Transverse colon (tissue), 4 donors: ENCODE data around the gene KPNA2. TPM values are rescaled to one million over a fixed set of nuclear protein-coding genes. Genes with fewer than 3 reads are reported as not detected.

Experiments used
- DNase-seq: peaks from one replicate; pipeline ENCODE4 v3.0.0-alpha.2; 2019
- H3K27ac ChIP-seq, 4 donors: fragments of 200-600 bp; sonication (generic); 2 replicates each; pipeline ENCODE4 v1.5.1; 2016 to 2018; ENCODE audit warnings: inconsistent platforms in 4 of 4
- H3K27me3 ChIP-seq: fragments of 200-600 bp; sonication (generic); 2 replicates; pipeline ENCODE4 v1.5.1; 2017; ENCODE audit warnings: inconsistent platforms
- H3K36me3 ChIP-seq, 4 donors: fragments of 200-600 bp; sonication (generic); 2 replicates each; pipeline ENCODE4 v1.5.1; 2017 to 2019; ENCODE audit warnings: inconsistent platforms in 4 of 4
- H3K4me1 ChIP-seq, 4 donors: fragments of 200-600 bp; sonication (generic); 2 replicates each; pipeline ENCODE4 v1.5.1; 2017 to 2020; ENCODE audit warnings: inconsistent platforms in 4 of 4
- H3K4me3 ChIP-seq, 4 donors: fragments of 200-600 bp; sonication (generic); 1 replicate in 1 of 4; 2 replicates in 3 of 4; pipeline versions ENCODE4 v1.5.1 to v1.6.1; 2017 to 2019; ENCODE audit warnings: inconsistent platforms in 4 of 4
- H3K9me3 ChIP-seq, 2 donors: fragments of 200-600 bp; sonication (generic); 2 replicates each; pipeline ENCODE4 v1.5.1; 2017 to 2019; ENCODE audit warnings: inconsistent platforms in 2 of 2
- EP300 ChIP-seq: sonication (generic); formaldehyde crosslinking; IDR thresholded peaks from one replicate; pipeline ENCODE4 v1.6.1; 2017; ENCODE audit warnings: antibody characterized with exemption, low read depth
- POLR2A ChIP-seq: fragments of 450-650 bp; IDR thresholded peaks from one replicate; pipeline ENCODE4 v1.6.1; 2016; ENCODE audit warnings: antibody characterized with exemption, mild to moderate bottlenecking, moderate library complexity
- POLR2AphosphoS5 ChIP-seq, 3 donors: sonication (generic); formaldehyde crosslinking; IDR thresholded peaks; one replicate each; pipeline ENCODE4 v1.6.1; 2016; ENCODE audit warnings: antibody characterized with exemption in 3 of 3
- WGBS, 2 donors: methylation state at CpG; one replicate each; pipeline ENCODE4 v1.1.5; 2018; ENCODE audit warnings: low coverage in 1 of 2; 5-methylcytosine and 5-hydroxymethylcytosine counted together
- in situ Hi-C, 4 donors: fragments of 200-750 bp; cut with MboI; loops; one replicate each; pipeline versions ENCODE4 v1.15.0 to v1.15.1; 2017; ENCODE audit warnings: low sequenced_read_pairs in 3 of 4, low pct_ligation_motif_present in 1 of 4, low pct_unique_long_range_greater_than_20kb in 1 of 4
- intact Hi-C: fragments of 100-400 bp; cut with DNase I; formaldehyde crosslinking; loops from one replicate; pipeline ENCODE4 v1.15.1; 2023; ENCODE audit warnings: low total_unique reads
- total RNA-seq, 4 donors: library from RNA; depleted of rRNA; stranded (reverse); fragments of >200 nt; gene quantifications; one replicate each; pipeline ENCODE4 v1.1.0, GENCODE V29; 2016
- TF ChIP-seq, protein P1 (sequence below), 5 experiments: fragments of 200-600 bp in 3 of 5; fragments of 450-650 bp in 2 of 5; sonication (generic) in 3 of 5; IDR thresholded peaks; 1 replicate in 2 of 5; 2 replicates in 3 of 5; pipeline ENCODE4 v1.5.1; 2016 to 2017; ENCODE audit warnings: antibody characterized with exemption in 5 of 5, inconsistent platforms in 3 of 5, mild to moderate bottlenecking in 2 of 5, moderate library complexity in 1 of 5

The KPNA2 gene
- total RNA-seq, 4 donors from 2014 or later: 3.4 to 21.5 (median 11.0) TPM

DNA sequence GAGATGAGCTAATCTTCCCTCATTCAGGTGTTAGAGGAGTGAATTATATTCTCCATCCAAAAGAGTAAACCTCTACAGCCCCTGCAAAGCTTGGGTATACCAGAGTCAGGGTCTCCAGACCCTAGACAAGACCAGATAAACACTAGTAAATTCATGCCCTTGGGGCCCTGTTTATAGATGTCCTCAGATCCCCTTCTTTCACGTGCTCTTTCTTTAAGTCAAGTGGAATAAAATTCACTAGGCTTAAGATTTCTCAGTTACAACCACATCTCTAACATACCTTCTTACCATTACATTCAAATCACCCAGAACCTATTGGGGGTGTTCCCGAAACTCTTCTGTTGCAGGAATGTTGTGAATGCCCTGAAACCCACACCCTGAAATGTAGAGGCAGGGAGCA, 37.1 kb upstream of the KPNA2 start:
- Histone ChIP-seq H3K27me3 (peaks cover 6% of the 10 kb centered on the region), H3K9me3 (no peaks in the 10 kb centered on the region), H3K27ac (no peak overlapping the region), H3K4me3 (no peak overlapping the region), H3K36me3 (no peaks in the 10 kb centered on the region), H3K4me1 (peaks cover 9 to 28% (median 15%) of the 10 kb centered on the region in 4 donors)
- intact Hi-C loops (loop anchor here (5.0 kb wide), 1 partner anchor 1031 kb away; no protein-coding TSS in a partner anchor), in situ Hi-C loops (no loop called here)
- TF ChIP-seq, protein P1, sequence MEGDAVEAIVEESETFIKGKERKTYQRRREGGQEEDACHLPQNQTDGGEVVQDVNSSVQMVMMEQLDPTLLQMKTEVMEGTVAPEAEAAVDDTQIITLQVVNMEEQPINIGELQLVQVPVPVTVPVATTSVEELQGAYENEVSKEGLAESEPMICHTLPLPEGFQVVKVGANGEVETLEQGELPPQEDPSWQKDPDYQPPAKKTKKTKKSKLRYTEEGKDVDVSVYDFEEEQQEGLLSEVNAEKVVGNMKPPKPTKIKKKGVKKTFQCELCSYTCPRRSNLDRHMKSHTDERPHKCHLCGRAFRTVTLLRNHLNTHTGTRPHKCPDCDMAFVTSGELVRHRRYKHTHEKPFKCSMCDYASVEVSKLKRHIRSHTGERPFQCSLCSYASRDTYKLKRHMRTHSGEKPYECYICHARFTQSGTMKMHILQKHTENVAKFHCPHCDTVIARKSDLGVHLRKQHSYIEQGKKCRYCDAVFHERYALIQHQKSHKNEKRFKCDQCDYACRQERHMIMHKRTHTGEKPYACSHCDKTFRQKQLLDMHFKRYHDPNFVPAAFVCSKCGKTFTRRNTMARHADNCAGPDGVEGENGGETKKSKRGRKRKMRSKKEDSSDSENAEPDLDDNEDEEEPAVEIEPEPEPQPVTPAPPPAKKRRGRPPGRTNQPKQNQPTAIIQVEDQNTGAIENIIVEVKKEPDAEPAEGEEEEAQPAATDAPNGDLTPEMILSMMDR (IDR thresholded peaks at IDR 0.05): no peak
- TF ChIP-seq EP300 (no peak), POLR2A (no peak), POLR2AphosphoS5 (IDR thresholded peaks at IDR 0.05) (no peak)
- WGBS, 2 donors: 43 to 83% methylated on average over 1 to 2 of the region's 2 CpGs
- DNase-seq: no peak

DNA sequence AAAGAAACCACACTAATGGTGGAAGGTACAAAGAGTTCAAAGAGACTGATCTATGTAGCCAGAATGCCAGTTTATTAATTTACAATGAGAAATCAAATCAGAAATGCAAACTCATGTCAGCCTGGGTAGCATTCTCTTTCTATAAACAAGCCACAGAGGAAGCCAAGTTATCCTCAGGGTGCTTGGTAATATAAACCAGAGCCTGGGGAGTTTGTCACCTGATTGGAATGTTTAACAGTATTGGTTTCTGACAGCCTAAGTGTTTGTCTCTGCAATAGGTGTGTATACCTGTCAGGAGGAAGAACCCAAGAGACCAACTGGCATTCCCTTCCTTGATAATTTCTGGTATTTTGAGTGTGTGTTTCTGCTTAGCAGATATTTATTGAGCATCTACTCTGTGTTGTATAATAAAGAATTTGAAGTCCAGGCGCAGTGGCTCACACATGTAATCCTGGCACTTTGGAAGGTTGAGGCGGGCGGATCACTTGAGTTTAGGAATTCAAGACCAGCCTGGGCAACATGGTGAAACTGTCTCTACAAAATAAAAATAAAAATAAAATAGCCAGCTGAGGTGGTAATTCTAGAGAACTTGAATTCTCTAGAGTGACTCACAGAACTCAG, 36.1 kb upstream of the KPNA2 start:
- DNase-seq: no peak
- Histone ChIP-seq H3K27me3 (peaks cover 6% of the 10 kb centered on the region), H3K27ac (no peak overlapping the region), H3K36me3 (no peaks in the 10 kb centered on the region), H3K4me1 (peaks cover 9 to 23% (median 12%) of the 10 kb centered on the region in 4 donors), H3K4me3 (no peak overlapping the region), H3K9me3 (no peaks in the 10 kb centered on the region)
- in situ Hi-C loops: no loop called here
- TF ChIP-seq EP300 (no peak), POLR2AphosphoS5 (IDR thresholded peaks at IDR 0.05) (no peak), POLR2A (no peak)
- TF ChIP-seq, protein P1 (IDR thresholded peaks at IDR 0.05): no peak
- 92 to 97% methylated on average over 3 of the region's 3 CpGs for WGBS, 2 donors
- intact Hi-C loops: loop anchor here (5.0 kb wide), 1 partner anchor 1032 kb away; no protein-coding TSS in a partner anchor

DNA sequence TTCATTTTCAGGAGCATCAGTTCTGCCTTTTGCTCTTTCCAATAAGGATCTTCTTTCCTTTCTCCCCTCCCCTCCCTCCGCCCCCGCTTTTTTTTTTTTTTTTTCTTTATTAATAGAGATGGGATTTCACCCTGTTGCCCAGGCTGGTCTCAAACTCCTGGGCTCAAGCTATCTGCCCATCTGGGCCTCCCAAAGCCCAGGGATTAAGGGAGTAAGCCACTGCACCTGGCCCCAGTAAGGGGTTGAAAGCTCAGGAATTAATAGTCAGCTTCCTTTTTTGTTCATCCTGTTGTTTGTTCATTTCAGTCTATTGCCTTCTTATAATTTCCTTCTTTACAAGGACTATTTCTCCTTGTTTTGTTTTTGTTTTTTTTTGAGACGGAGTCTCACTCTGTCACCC, 31.3 kb upstream of the KPNA2 start:
- in situ Hi-C loops: no loop called here

DNA sequence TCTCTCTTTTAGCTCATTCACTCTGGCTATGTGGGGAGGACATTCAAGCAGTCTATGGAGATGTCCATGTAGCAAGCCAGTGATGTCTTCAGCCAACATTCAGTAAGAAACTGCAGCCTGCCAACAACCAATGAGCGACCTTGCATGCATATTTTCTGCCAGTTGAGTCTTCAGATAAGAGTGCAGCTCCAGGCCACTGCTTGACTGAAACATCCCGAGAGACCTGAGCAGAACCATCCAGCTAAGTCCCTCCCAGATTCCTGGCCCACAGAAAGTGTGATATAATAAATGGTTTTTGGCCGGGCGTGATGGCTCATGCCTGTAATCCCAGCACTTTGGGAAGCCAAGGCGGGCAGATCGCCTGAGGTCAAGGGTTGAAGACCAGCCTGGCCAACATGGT, 28.7 kb upstream of the KPNA2 start:
- 86% methylated on average over 6 of the region's 6 CpGs; no CpG with 5 or more reads in 1 of the 2 donors for WGBS, 2 donors
- no peaks in the 10 kb centered on the region for H3K27me3 ChIP-seq
- H3K36me3 ChIP-seq: no peaks in the 10 kb centered on the region
- no peak for DNase-seq
- intact Hi-C loops: no loop called here
- H3K27ac ChIP-seq: no peak overlapping the region
- H3K4me3 ChIP-seq: no peak overlapping the region
- no peaks in the 10 kb centered on the region for H3K9me3 ChIP-seq
- TF ChIP-seq POLR2A: no peak
- no peak for TF ChIP-seq EP300
- TF ChIP-seq, protein P1 (IDR thresholded peaks at IDR 0.05): no peak
- TF ChIP-seq POLR2AphosphoS5 (IDR thresholded peaks at IDR 0.05): no peak
- in situ Hi-C loops: no loop called here
- H3K4me1 ChIP-seq: no peaks in the 10 kb centered on the region

More for the DNA sequence above, 31.3 kb upstream of the KPNA2 start:
- H3K4me1 ChIP-seq: no peaks in the 10 kb centered on the region
- H3K4me3 ChIP-seq: no peak overlapping the region
- no peak for TF ChIP-seq EP300
- no peak for TF ChIP-seq POLR2A
- TF ChIP-seq POLR2AphosphoS5 (IDR thresholded peaks at IDR 0.05): no peak
- TF ChIP-seq, protein P1 (IDR thresholded peaks at IDR 0.05): no peak
- no peak for DNase-seq
- no peaks in the 10 kb centered on the region for H3K27me3 ChIP-seq
- H3K9me3 ChIP-seq: no peaks in the 10 kb centered on the region
- intact Hi-C loops: loop anchor here (5.0 kb wide), 1 partner anchor 512 kb away; no protein-coding TSS in a partner anchor
- H3K36me3 ChIP-seq: no peaks in the 10 kb centered on the region
- 75 to 93% methylated on average over 3 of the region's 3 CpGs for WGBS, 2 donors
- H3K27ac ChIP-seq: no peak overlapping the region
